ENCODE results near the gene PCDHA8. TPM values are rescaled to one million over a fixed set of nuclear protein-coding genes. Genes with fewer than 3 reads are reported as not detected.
"Not testable (repeated sequence)": the region's sequence is repeated elsewhere in the genome, so short reads cannot be mapped to it uniquely, and the experiment has no call there.

The PCDHA8 gene, protein sequence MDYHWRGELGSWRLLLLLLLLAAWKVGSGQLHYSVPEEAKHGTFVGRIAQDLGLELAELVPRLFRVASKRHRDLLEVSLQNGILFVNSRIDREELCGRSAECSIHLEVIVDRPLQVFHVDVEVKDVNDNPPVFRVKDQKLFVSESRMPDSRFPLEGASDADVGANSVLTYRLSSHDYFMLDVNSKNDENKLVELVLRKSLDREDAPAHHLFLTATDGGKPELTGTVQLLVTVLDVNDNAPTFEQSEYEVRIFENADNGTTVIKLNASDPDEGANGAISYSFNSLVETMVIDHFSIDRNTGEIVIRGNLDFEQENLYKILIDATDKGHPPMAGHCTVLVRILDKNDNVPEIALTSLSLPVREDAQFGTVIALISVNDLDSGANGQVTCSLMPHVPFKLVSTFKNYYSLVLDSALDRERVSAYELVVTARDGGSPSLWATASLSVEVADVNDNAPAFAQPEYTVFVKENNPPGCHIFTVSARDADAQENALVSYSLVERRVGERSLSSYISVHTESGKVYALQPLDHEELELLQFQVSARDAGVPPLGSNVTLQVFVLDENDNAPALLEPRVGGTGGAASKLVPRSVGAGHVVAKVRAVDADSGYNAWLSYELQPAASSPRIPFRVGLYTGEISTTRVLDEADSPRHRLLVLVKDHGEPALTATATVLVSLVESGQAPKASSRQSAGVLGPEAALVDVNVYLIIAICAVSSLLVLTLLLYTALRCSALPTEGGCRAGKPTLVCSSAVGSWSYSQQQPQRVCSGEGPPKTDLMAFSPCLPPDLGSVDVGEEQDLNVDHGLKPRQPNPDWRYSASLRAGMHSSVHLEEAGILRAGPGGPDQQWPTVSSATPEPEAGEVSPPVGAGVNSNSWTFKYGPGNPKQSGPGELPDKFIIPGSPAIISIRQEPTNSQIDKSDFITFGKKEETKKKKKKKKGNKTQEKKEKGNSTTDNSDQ
- 0.29 and 0.36 TPM in 2 replicates for total RNA-seq

DNA sequence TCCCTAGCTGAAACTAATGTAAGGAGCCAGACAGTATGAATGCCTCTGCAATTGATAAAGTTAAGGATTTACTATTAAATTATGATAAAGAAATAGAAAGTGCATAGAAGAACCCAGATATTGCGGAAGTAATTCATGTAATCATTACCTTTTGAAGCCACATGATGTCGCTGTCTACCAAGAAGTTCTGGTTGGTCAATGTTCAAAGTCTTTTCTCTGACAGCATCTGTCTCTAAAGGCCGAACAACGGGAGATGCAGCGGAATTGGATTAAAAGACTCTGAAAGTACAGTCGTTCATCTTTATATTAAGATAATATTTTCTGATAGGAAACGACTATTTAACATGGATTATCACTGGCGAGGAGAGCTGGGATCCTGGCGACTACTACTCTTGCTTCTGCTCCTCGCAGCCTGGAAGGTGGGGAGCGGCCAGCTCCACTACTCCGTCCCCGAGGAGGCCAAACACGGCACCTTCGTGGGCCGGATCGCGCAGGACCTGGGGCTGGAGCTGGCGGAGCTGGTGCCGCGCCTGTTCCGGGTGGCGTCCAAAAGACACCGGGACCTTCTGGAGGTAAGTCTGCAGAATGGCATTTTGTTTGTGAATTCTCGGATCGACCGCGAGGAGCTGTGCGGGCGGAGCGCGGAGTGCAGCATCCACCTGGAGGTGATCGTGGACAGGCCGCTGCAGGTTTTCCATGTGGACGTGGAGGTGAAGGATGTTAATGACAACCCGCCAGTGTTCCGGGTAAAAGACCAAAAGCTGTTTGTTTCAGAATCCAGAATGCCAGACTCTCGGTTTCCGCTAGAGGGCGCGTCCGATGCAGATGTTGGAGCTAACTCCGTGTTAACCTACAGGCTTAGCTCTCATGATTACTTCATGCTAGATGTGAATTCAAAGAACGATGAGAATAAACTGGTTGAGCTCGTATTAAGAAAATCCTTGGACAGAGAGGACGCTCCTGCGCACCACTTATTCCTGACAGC, at the start of gene PCDHA8:
Gene PCDHA8 (plus strand): TSS at position 210 of the 985 bp plus-strand sequence. CDS start 135 bp downstream, at position 345.
- Histone ChIP-seq H3K4me3 (ENCODE audit: insufficient read depth, low read length) (no peak within 1 kb of the TSS), H3K4me1 (ENCODE audit: insufficient read depth, low read length) (no peaks in the 10 kb centered on the region), H3K79me2 (ENCODE audit: insufficient read depth, low read length) (no peaks in the 10 kb centered on the region), H3K27me3 (ENCODE audit: insufficient read depth, low read length) (no peaks in the 10 kb centered on the region), H4K20me1 (ENCODE audit: insufficient read depth, low read length) (no peaks in the 10 kb centered on the region), H3K9me3 (ENCODE audit: low read depth, low read length) (no peaks in the 10 kb centered on the region), H3K36me3 (ENCODE audit: insufficient read depth, low read length) (no peaks in the 10 kb centered on the region), H2AFZ (ENCODE audit: low read length) (no peak within 1 kb of the TSS), H3K27ac (ENCODE audit: low read depth, low read length) (no peak within 1 kb of the TSS), H3K4me2 (ENCODE audit: insufficient read depth, low read length) (no peak within 1 kb of the TSS)
- TF ChIP-seq, protein P1, sequence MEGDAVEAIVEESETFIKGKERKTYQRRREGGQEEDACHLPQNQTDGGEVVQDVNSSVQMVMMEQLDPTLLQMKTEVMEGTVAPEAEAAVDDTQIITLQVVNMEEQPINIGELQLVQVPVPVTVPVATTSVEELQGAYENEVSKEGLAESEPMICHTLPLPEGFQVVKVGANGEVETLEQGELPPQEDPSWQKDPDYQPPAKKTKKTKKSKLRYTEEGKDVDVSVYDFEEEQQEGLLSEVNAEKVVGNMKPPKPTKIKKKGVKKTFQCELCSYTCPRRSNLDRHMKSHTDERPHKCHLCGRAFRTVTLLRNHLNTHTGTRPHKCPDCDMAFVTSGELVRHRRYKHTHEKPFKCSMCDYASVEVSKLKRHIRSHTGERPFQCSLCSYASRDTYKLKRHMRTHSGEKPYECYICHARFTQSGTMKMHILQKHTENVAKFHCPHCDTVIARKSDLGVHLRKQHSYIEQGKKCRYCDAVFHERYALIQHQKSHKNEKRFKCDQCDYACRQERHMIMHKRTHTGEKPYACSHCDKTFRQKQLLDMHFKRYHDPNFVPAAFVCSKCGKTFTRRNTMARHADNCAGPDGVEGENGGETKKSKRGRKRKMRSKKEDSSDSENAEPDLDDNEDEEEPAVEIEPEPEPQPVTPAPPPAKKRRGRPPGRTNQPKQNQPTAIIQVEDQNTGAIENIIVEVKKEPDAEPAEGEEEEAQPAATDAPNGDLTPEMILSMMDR (IDR thresholded peaks at IDR 0.05; ENCODE audit: extremely low read depth, low read depth, low read length) = peak; percentile 21
- DNase-seq (ENCODE audit: insufficient read length, low spot score, missing footprints) = no peak

DNA sequence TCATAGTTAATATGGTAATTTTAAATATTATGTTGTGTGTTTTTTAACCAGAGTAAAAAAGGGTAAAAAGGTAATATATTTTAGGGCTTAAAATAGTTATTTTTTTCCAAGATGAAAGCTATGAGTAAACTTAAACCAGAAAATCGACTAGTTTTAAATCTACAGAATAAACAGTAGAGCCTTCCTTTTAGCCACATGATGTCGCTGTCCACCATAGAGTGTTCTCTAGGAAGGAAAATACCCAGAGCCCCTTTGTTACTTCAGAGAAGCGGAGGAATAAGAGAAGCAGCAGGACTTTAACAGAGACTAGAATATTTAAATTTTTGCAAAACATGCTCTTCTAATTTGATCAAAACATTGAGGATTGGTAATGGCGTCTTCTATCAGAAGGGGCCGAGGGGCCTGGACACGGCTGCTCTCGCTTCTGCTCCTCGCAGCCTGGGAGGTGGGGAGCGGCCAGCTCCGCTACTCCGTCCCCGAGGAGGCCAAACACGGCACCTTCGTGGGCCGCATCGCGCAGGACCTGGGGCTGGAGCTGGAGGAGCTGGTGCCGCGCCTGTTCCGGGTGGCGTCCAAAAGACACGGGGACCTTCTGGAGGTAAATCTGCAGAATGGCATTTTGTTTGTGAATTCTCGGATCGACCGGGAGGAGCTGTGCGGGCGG, 46.3 kb upstream of the PCDHA8 start, which contains the start of gene PCDHA2:
Gene PCDHA2 (plus strand): TSS at position 258 of the 664 bp plus-strand sequence.
- Histone ChIP-seq H3K27me3 (ENCODE audit: insufficient read depth, low read length) (no peaks in the 10 kb centered on the region), H3K4me1 (ENCODE audit: insufficient read depth, low read length) (no peaks in the 10 kb centered on the region), H3K9me3 (ENCODE audit: low read depth, low read length) (no peaks in the 10 kb centered on the region), H2AFZ (ENCODE audit: low read length) (no peak within 1 kb of the TSS), H3K27ac (ENCODE audit: low read depth, low read length) (no peak within 1 kb of the TSS), H3K79me2 (ENCODE audit: insufficient read depth, low read length) (no peaks in the 10 kb centered on the region), H3K36me3 (ENCODE audit: insufficient read depth, low read length) (no peaks in the 10 kb centered on the region), H3K4me2 (ENCODE audit: insufficient read depth, low read length) (peak within 1 kb of the TSS; percentile 2), H3K4me3 (ENCODE audit: insufficient read depth, low read length) (no peak within 1 kb of the TSS), H4K20me1 (ENCODE audit: insufficient read depth, low read length) (no peaks in the 10 kb centered on the region)
- no peak for DNase-seq (ENCODE audit: insufficient read length, low spot score, missing footprints)
- TF ChIP-seq, protein P1 (IDR thresholded peaks at IDR 0.05; ENCODE audit: extremely low read depth, low read depth, low read length) = no peak

DNA sequence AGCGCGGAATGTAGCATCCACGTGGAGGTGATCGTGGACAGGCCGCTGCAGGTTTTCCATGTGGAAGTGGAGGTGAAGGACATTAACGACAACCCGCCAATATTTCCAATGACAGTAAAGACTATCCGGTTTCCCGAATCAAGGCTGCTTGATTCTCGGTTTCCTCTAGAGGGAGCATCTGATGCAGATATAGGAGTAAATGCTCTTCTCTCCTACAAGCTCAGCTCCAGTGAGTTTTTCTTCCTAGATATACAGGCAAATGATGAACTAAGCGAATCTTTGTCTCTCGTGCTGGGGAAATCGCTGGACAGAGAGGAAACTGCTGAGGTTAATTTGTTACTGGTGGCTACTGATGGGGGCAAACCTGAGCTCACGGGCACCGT, 45.7 kb upstream of the PCDHA8 start:
- TF ChIP-seq, protein P1 (IDR thresholded peaks at IDR 0.05; ENCODE audit: extremely low read depth, low read depth, low read length) = peak; percentile 20
- no peak overlapping the region for H3K4me3 ChIP-seq (ENCODE audit: insufficient read depth, low read length)
- no peaks in the 10 kb centered on the region for H4K20me1 ChIP-seq (ENCODE audit: insufficient read depth, low read length)
- H3K79me2 ChIP-seq (ENCODE audit: insufficient read depth, low read length) = no peaks in the 10 kb centered on the region
- DNase-seq (ENCODE audit: insufficient read length, low spot score, missing footprints) = peak; percentile 88
- no peak overlapping the region for H3K27ac ChIP-seq (ENCODE audit: low read depth, low read length)
- peak overlapping the region; percentile 2 for H3K4me2 ChIP-seq (ENCODE audit: insufficient read depth, low read length)
- no peaks in the 10 kb centered on the region for H3K4me1 ChIP-seq (ENCODE audit: insufficient read depth, low read length)
- no peaks in the 10 kb centered on the region for H3K27me3 ChIP-seq (ENCODE audit: insufficient read depth, low read length)
- H3K9me3 ChIP-seq (ENCODE audit: low read depth, low read length) = no peaks in the 10 kb centered on the region
- no peak overlapping the region for H2AFZ ChIP-seq (ENCODE audit: low read length)
- no peaks in the 10 kb centered on the region for H3K36me3 ChIP-seq (ENCODE audit: insufficient read depth, low read length)

DNA sequence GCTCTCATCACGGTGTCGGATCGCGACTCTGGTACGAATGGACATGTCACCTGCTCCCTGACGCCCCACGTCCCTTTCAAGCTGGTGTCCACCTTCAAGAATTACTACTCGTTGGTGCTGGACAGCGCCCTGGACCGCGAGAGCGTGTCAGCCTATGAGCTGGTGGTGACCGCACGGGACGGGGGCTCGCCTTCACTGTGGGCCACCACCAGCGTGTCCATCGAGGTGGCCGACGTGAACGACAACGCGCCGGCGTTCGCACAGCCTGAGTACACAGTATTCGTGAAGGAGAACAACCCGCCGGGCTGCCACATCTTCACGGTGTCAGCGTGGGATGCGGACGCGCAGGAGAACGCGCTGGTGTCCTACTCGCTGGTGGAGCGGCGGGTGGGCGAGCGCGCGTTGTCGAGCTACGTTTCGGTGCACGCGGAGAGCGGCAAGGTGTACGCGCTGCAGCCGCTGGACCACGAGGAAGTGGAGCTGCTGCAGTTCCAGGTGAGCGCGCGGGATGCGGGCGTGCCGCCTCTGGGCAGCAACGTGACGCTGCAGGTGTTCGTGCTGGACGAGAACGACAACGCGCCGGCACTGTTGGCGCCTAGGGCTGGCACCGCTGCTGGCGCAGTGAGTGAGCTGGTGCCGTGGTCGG, 44.8 kb upstream of the PCDHA8 start:
- not testable (repeated sequence) for H3K36me3 ChIP-seq (ENCODE audit: insufficient read depth, low read length); DNase-seq (ENCODE audit: insufficient read length, low spot score, missing footprints); H3K79me2 ChIP-seq (ENCODE audit: insufficient read depth, low read length); H3K9me3 ChIP-seq (ENCODE audit: low read depth, low read length); H2AFZ ChIP-seq (ENCODE audit: low read length); H3K27me3 ChIP-seq (ENCODE audit: insufficient read depth, low read length); H3K4me3 ChIP-seq (ENCODE audit: insufficient read depth, low read length); H3K4me1 ChIP-seq (ENCODE audit: insufficient read depth, low read length); H4K20me1 ChIP-seq (ENCODE audit: insufficient read depth, low read length); H3K27ac ChIP-seq (ENCODE audit: low read depth, low read length); H3K4me2 ChIP-seq (ENCODE audit: insufficient read depth, low read length)

Data from osteoblast (primary cell).